PC-9 (cell line): ENCODE results near the gene MAK. TPM values are rescaled to one million over a fixed set of nuclear protein-coding genes. Genes with fewer than 3 reads are reported as not detected.

Source experiments
- BruUV-seq: library from RNA; stranded (reverse); fragments of 400-500 nt; replicated peaks from 2 replicates; lab custom pipeline; 2021; lab: Mats Ljungman, UMichigan
- CTCF ChIA-PET: fragments of 300-600 bp; sonication (Branson Sonifier 250); formaldehyde crosslinking; loops from one replicate; lab custom pipeline; 2022; ENCODE audit warnings: antibody characterized with exemption; lab: Charles Lee
- POLR2A ChIA-PET: fragments of 300-600 bp; sonication (Branson Sonifier 250); formaldehyde crosslinking; loops from one replicate; lab custom pipeline; 2022; ENCODE audit warnings: antibody characterized with exemption; ENCODE audit not compliant: unreplicated experiment; lab: Charles Lee
- DNase-seq, 2 experiments: peaks; one replicate each; pipeline versions ENCODE4 v3.0.0 to v3.0.0-alpha.2; 2015 to 2022; ENCODE audit warnings: mixed read lengths in 1 of 2
- H2AFZ ChIP-seq: fragments of 200-600 bp; sonication (generic); 2 replicates; pipeline ENCODE4 v1.8.1; 2017; ENCODE audit warnings: antibody characterized with exemption
- H3F3A ChIP-seq: fragments of 200-600 bp; sonication (generic); 2 replicates; pipeline ENCODE4 v1.8.1; 2017; ENCODE audit warnings: antibody characterized with exemption, mild to moderate bottlenecking, low read depth; ENCODE audit not compliant: insufficient read depth
- H3K27ac ChIP-seq: fragments of 200-600 bp; sonication (generic); 2 replicates; pipeline ENCODE4 v1.6.1; 2016; ENCODE audit warnings: mixed run types
- H3K27me3 ChIP-seq: fragments of 200-600 bp; sonication (generic); 2 replicates; pipeline ENCODE4 v1.6.1; 2016; ENCODE audit warnings: low read depth, mixed run types; ENCODE audit not compliant: insufficient read depth
- H3K36me3 ChIP-seq: fragments of 200-600 bp; sonication (generic); 2 replicates; pipeline ENCODE4 v1.6.1; 2016; ENCODE audit warnings: low read depth, mixed run types
- H3K4me1 ChIP-seq: fragments of 200-600 bp; sonication (generic); replicated peaks from 2 replicates; pipeline ENCODE4 v1.6.1; 2016; ENCODE audit warnings: mixed run types; ENCODE audit not compliant: insufficient read depth
- H3K4me2 ChIP-seq: fragments of 200-600 bp; sonication (generic); 2 replicates; pipeline ENCODE4 v1.6.1; 2017; ENCODE audit warnings: mixed run types
- H3K4me3 ChIP-seq: fragments of 200-600 bp; sonication (generic); 2 replicates; pipeline ENCODE4 v1.6.1; 2016; ENCODE audit warnings: mixed run types
- H3K79me2 ChIP-seq: fragments of 200-600 bp; sonication (generic); 2 replicates; pipeline ENCODE4 v1.6.1; 2017; ENCODE audit warnings: low read depth, mixed run types
- H3K9me2 ChIP-seq: fragments of 200-600 bp; sonication (generic); 2 replicates; pipeline ENCODE4 v1.8.1; 2017; ENCODE audit warnings: mild to moderate bottlenecking; ENCODE audit not compliant: insufficient read depth
- H3K9me3 ChIP-seq: fragments of 200-600 bp; sonication (generic); 2 replicates; pipeline ENCODE4 v1.8.1; 2016; ENCODE audit warnings: low read depth; ENCODE audit not compliant: insufficient read depth
- H4K20me1 ChIP-seq: fragments of 200-600 bp; sonication (generic); 2 replicates; pipeline ENCODE4 v1.8.1; 2017; ENCODE audit not compliant: insufficient read depth
- EZH2 ChIP-seq: fragments of 200-600 bp; sonication (generic); IDR thresholded peaks from 2 replicates; pipeline ENCODE4 v1.8.0; 2017; ENCODE audit warnings: antibody characterized with exemption, low read depth
- intact Hi-C: fragments of 100-400 bp; cut with micrococcal nuclease; formaldehyde crosslinking; loops from one replicate; pipeline ENCODE4 v1.10.0; 2022; ENCODE audit not compliant: unreplicated experiment
- total RNA-seq: library from RNA; stranded (reverse); gene quantifications from 2 replicates; pipeline ENCODE4 v1.2.3, GENCODE V29; 2021
- TF ChIP-seq, protein P1 (sequence below): fragments of 200-600 bp; sonication (generic); conservative IDR thresholded peaks from 2 replicates; pipeline ENCODE4 v1.6.1; 2017; ENCODE audit warnings: mixed run types, antibody characterized with exemption, mild to moderate bottlenecking, moderate library complexity

The MAK gene
- total RNA-seq, 1 experiment from 2014 or later: 1.6 TPM

DNA sequence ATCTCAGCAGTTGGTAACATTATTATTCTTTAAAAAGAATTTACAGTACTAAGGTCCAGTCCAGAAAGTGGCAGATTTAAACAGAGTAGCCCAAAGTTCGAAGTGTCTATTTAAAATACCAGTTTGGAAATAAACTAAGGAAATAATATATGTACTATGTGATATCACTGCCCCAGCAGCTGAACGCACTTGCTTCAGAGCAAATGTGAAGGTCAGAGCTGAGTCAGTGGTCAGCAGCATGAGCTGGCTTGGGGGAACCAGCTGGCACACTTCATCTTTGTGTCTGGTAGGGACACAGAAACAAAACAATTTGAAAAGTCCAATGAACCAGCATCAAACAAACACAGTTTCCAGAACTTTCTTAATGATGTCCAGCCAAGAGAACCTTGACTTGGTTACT lies 75.3 kb downstream of the MAK start:
- POLR2A ChIA-PET: interaction anchor here (0.7 kb wide), 1 partner anchor 13 kb away, joined by 4 read pairs; no protein-coding TSS in a partner anchor
- H2AFZ ChIP-seq: no peak overlapping the region
- H3K9me3 ChIP-seq: no peaks in the 10 kb centered on the region
- no peak overlapping the region for H3K27ac ChIP-seq
- intact Hi-C loops: no loop called here
- peaks cover 21% of the 10 kb centered on the region for H3K4me1 ChIP-seq
- no peaks in the 10 kb centered on the region for H3K36me3 ChIP-seq
- H3K9me2 ChIP-seq: no peaks in the 10 kb centered on the region
- peaks cover 31% of the 10 kb centered on the region for H3F3A ChIP-seq
- CTCF ChIA-PET: no interaction called here
- H3K4me3 ChIP-seq: no peak overlapping the region
- H4K20me1 ChIP-seq: no peaks in the 10 kb centered on the region; the same call in 1 of the 2 replicates
- BruUV-seq: no TSS peak
- no peak for DNase-seq
- TF ChIP-seq EZH2: no peak
- TF ChIP-seq, protein P1, sequence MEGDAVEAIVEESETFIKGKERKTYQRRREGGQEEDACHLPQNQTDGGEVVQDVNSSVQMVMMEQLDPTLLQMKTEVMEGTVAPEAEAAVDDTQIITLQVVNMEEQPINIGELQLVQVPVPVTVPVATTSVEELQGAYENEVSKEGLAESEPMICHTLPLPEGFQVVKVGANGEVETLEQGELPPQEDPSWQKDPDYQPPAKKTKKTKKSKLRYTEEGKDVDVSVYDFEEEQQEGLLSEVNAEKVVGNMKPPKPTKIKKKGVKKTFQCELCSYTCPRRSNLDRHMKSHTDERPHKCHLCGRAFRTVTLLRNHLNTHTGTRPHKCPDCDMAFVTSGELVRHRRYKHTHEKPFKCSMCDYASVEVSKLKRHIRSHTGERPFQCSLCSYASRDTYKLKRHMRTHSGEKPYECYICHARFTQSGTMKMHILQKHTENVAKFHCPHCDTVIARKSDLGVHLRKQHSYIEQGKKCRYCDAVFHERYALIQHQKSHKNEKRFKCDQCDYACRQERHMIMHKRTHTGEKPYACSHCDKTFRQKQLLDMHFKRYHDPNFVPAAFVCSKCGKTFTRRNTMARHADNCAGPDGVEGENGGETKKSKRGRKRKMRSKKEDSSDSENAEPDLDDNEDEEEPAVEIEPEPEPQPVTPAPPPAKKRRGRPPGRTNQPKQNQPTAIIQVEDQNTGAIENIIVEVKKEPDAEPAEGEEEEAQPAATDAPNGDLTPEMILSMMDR: no peak
- no peaks in the 10 kb centered on the region for H3K27me3 ChIP-seq
- H3K4me2 ChIP-seq: no peak overlapping the region
- no peaks in the 10 kb centered on the region; the same call in 1 of the 2 replicates for H3K79me2 ChIP-seq

DNA sequence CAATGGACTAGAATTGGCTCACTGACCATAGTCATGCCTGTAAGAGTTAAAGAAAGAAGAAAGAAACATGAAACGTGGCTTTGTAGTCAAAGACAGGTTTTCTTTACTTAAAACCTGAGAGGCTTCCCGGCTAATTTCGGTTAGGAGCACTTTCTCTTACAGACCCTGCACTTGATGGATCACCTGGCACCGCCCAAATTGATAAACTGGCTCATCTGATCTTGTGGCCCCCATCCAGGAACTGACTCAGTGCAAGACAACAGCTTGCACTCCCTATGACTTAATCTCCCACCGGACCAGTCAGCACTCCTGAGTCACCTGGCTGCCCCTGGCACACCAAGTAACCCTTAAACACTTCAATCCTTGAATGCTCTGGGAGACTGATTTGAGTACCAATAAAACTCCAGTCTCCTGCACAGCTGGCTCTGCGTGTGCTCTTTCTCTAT lies 78.4 kb downstream of the MAK start:
- Histone ChIP-seq H3K4me1 (peaks cover 21% of the 10 kb centered on the region), H3F3A (peaks cover 33% of the 10 kb centered on the region), H3K27me3 (no peaks in the 10 kb centered on the region), H2AFZ (no peak overlapping the region), H3K9me2 (no peaks in the 10 kb centered on the region), H3K4me3 (no peak overlapping the region; the same call in 1 of the 2 replicates), H3K79me2 (no peaks in the 10 kb centered on the region; the same call in 1 of the 2 replicates), H3K27ac (peak overlapping the region; percentile 82), H3K9me3 (no peaks in the 10 kb centered on the region), H4K20me1 (no peaks in the 10 kb centered on the region; the same call in 1 of the 2 replicates), H3K36me3 (no peaks in the 10 kb centered on the region), H3K4me2 (peak overlapping the region; percentile 50)
- no peak for TF ChIP-seq EZH2
- TF ChIP-seq, protein P1: no peak
- intact Hi-C loops: loop anchor here (1.0 to 2.0 kb wide), 6 partner anchors 37 to 282 kb away; partner anchors contain the start of genes C6orf52, PAK1IP1 and TMEM14C
- DNase-seq: peak; percentile 75 to 88
- POLR2A ChIA-PET: interaction anchor here (0.6 to 0.7 kb wide), 3 partner anchors 28 to 323 kb away, joined by 4 to 8 read pairs (median 6); no protein-coding TSS in a partner anchor
- BruUV-seq: no TSS peak
- CTCF ChIA-PET: no interaction called here

DNA sequence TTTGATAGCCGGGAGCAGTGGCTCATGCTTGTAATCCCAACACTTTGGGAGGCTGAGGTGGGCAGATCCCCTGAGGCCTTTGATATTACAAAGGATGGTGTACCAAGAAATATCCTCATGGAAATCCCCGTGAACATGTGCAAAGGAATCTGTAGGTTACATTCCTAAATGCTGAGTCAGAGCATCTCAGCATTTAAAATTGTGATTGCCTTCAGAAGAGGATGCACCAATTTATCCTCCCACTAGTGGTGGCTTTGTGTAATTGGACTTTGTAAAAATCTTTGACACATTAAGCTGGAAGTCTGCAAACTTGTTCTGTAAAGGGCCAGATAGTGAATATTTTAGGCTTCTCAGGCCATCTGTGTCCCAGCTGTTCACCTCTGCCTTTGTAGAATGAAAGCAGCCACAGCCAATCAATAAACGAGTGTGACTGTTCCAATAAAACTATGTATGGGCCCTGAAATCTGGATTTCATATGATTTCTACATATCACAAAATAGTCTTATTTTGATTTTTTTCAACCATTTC lies 79.0 kb downstream of the MAK start:
- peak; percentile 71 to 95 for DNase-seq
- CTCF ChIA-PET: no interaction called here

More for the DNA sequence above, 79.0 kb downstream of the MAK start:
- Histone ChIP-seq H3K27me3 (no peaks in the 10 kb centered on the region), H3K9me2 (no peaks in the 10 kb centered on the region), H3K4me2 (peak overlapping the region; percentile 50), H3F3A (peaks cover 33% of the 10 kb centered on the region), H3K4me3 (no peak overlapping the region; the same call in 1 of the 2 replicates), H2AFZ (no peak overlapping the region), H3K27ac (peak overlapping the region; percentile 82), H3K4me1 (peaks cover 21% of the 10 kb centered on the region), H3K9me3 (no peaks in the 10 kb centered on the region), H3K79me2 (peaks cover 3% of the 10 kb centered on the region; the same call in 1 of the 2 replicates), H3K36me3 (no peaks in the 10 kb centered on the region), H4K20me1 (no peaks in the 10 kb centered on the region; the same call in 1 of the 2 replicates)
- TF ChIP-seq, protein P1: peak; percentile 77
- no peak for TF ChIP-seq EZH2
- intact Hi-C loops: loop anchor here (1.0 to 2.0 kb wide), 4 partner anchors 65 to 281 kb away; partner anchors contain the start of genes C6orf52 and PAK1IP1
- POLR2A ChIA-PET: interaction anchor here (0.6 to 0.7 kb wide), 3 partner anchors 37 to 323 kb away, joined by 4 to 20 read pairs (median 8); no protein-coding TSS in a partner anchor
- no TSS peak for BruUV-seq
